GF-D8 (cell line): Measurements from ENCODE around the gene CPNE9.
A peak's percentile ranks its signal among the peaks of the same experiment; 100 is the strongest.
"Not testable (repeated sequence)": the region's sequence is repeated elsewhere in the genome, so short reads cannot be mapped to it uniquely, and the experiment has no call there.

Source experiments
- DNase-seq: peaks from one replicate; lab custom pipeline; 2025; lab: John Stamatoyannopoulos, UW

The CPNE9 gene

GRCh38 chr3:9746330-9746729, 42.7 kb downstream of the CPNE9 start:
- no peak for DNase-seq

- DNase-seq: no peak
Observed at GRCh38 chr3:9747267-9747666, 43.6 kb downstream of the CPNE9 start.

GRCh38 chr3:9748031-9748430, 44.4 kb downstream of the CPNE9 start:
- no peak for DNase-seq

GRCh38 chr3:9749296-9749644, 45.6 kb downstream of the CPNE9 start:
- no peak for DNase-seq

GRCh38 chr3:9749645-9750555, 46.3 kb downstream of the CPNE9 start, which contains the start of gene OGG1:
TSS of gene OGG1 (plus strand) at chr3:9749952. CDS start at chr3:9750287, 335 bp downstream.
- DNase-seq: peak; percentile 98

- DNase-seq: no peak
Observed at GRCh38 chr3:9750556-9751411, 47.2 kb downstream of the CPNE9 start.

GRCh38 chr3:9754678-9755077, 51.0 kb downstream of the CPNE9 start:
- peak; percentile 45 for DNase-seq

- no peak for DNase-seq
Observed at GRCh38 chr3:9757427-9757826, 53.8 kb downstream of the CPNE9 start.

- no peak for DNase-seq
Observed at GRCh38 chr3:9760779-9761505, 57.3 kb downstream of the CPNE9 start.

- DNase-seq: no peak
Observed at GRCh38 chr3:9761919-9762318, 58.3 kb downstream of the CPNE9 start.

- DNase-seq: no peak
Observed at GRCh38 chr3:9762871-9763270, 59.2 kb downstream of the CPNE9 start.

- no peak for DNase-seq
Observed at GRCh38 chr3:9765865-9766264, 62.2 kb downstream of the CPNE9 start.

GRCh38 chr3:9767418-9767817, 63.8 kb downstream of the CPNE9 start:
- DNase-seq: no peak

- DNase-seq: no peak
Observed at GRCh38 chr3:9768141-9768775, 64.6 kb downstream of the CPNE9 start.

- DNase-seq: no peak
Observed at GRCh38 chr3:9769012-9769411, 65.4 kb downstream of the CPNE9 start.

- no peak for DNase-seq
Observed at GRCh38 chr3:9769426-9770275, 66.0 kb downstream of the CPNE9 start, which contains the start of gene CAMK1. TSS of gene CAMK1 (minus strand) at chr3:9769947. CDS start at chr3:9767749, 2,198 bp downstream.

GRCh38 chr3:9770276-9770812, 66.7 kb downstream of the CPNE9 start:
- no peak for DNase-seq

GRCh38 chr3:9771007-9771406, 67.4 kb downstream of the CPNE9 start:
- DNase-seq: not testable (repeated sequence)

- DNase-seq: no peak
Observed at GRCh38 chr3:9776896-9777693, 73.5 kb downstream of the CPNE9 start.

- DNase-seq: no peak
Observed at GRCh38 chr3:9777694-9778021, 74.0 kb downstream of the CPNE9 start.
